HK-2 (cell line): ENCODE results near the gene RELL1.

Source experiments
- DNase-seq: peaks from one replicate; pipeline ENCODE4 v3.0.0-alpha.2; 2018; ENCODE audit not compliant: unreplicated experiment

The RELL1 gene

DNA sequence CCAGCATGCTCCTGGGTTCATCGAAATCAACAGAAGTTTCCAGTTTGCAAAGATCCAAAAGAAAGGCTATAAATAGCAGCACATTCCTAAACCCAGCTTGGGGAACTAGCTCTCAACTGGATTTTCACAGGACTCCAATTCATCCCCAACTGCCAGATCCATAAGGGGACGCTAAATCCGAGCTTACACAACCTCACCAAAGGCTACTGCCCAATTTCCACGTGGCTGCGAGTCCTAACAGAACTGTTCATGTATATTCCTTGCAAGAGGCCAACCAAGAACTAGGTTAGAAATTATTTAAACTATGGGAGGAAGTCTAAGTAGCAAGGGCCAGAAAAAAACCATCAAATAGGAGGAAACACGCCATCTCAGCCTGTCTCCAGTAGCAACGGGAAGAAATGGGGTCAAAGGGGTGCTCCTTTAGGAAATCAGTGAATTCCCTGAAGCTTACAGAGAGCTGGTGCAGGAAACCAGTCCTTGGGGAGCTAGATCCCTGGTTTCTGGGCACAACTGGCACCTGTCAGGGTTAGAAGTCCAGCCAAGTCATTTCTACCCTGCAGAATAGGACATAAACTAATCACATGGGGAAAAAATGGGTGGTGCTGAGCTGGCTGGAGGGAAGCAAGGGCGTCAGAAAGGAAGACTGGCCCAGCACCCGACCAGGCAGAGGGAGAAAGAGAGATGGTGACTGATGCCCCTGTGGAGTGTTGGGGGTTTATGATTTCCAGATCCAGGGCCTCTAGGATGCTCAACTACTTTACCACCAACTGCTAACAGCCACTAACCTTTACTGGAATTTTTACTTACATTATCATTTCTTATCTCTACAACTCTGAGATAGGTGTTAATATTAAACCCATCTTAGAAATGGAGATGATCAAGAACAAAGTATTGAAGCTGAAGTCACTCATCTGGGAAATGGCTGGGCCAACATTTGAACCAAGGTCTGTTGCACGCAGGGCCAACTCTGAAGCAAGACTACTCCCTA is 20.5 kb downstream of the RELL1 start:
- peak; percentile 40 for DNase-seq

DNA sequence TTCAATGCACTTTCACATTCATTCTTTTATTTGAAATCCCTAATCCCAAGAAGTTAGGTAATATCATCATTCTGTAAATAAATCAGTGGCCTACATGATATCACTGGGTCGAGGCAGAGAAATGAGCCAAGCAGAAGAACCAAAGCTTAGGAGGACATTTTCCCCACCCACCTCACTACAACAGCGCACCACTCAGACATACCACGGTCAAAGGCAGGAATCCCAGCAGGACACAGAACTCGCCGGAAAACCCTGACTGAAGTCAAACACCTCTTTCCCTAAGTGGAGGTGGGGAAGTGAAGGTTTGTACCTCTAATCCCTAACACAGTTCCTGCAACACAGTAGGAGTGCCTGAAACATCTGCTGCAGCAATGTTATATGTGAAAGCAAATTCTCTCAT is 21.5 kb downstream of the RELL1 start:
- no peak for DNase-seq

DNA sequence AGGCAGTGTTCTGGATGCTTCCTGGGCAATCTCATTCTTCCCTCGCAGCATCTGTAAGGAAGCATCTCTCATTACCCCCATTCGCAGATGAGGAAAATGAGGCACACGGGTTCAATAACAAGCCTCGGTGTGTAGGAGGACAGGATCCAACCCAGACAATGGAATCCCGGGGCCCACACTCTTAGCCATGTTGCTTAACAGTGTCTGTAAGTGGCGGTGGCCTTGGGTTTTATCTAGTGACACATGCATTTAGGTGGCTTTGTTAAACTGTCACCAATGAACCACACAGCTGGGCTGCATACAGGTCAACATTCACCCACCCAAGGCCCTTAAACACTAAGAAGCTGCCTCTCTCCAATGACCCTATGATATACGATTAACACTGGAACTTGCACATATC is 22.6 kb downstream of the RELL1 start:
- DNase-seq = peak; percentile 35

DNA sequence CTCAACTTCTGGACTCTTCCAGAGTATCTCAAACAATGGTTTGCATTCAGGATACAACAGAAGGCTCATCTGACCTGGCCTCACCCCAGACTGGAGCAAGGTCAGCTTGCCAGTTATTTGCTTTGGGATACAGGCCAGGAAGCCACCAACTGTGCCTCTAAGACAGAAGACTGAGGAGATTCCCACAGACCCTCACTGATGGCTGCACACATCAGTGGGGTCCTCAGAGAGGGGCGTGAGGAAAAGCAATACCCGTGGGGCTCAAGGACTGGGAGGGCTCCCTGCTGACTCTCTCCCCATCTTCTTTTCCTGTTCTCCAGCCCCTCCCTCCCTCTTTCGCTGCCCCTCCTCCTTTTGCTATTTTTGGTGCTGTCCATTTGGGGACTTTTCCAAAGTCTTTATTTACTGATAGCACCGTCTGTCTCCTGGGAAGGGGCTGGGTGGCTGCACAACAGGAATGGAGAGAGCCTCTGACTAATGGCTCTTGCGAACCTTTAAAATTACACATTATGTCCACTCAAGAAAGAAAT is 23.2 kb downstream of the RELL1 start:
- peak; percentile 73 for DNase-seq

DNA sequence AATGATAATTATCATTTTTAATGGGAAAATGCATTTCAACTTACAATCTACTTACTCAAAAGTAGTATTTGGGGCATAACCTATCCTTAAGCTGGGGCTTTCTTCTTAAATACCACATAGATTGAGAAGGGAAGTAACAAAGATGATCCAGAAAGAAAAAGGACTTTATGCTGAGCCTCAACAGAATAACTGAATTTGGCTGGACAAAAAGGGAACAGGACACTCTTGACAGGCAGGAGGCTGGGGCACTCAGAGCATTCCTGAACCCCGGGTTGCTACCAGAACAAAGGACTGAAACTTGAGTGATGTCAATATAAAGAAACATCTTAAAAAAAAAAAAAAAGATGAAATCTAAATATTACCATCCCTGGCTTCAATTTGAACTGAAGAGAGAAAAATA is 23.9 kb downstream of the RELL1 start:
- no peak for DNase-seq

DNA sequence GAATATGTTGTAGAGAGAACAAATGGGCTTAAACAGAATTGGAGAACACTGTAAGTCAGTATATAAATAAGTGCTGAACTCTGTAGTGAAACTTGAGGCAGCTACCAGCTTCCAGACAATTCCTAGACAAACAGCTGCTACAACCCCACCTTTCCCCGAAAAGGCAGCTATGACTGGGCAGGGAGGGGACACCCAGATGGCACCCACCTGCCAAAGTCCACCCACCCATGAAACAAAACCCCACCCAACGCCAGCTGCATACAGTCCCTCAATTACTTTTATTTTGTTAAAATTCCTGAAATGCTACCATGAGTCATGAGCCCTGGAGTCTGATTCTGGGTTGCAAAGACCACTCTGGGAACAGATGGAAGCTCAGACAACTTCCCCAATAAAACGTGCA is 24.4 kb downstream of the RELL1 start:
- DNase-seq = no peak

DNA sequence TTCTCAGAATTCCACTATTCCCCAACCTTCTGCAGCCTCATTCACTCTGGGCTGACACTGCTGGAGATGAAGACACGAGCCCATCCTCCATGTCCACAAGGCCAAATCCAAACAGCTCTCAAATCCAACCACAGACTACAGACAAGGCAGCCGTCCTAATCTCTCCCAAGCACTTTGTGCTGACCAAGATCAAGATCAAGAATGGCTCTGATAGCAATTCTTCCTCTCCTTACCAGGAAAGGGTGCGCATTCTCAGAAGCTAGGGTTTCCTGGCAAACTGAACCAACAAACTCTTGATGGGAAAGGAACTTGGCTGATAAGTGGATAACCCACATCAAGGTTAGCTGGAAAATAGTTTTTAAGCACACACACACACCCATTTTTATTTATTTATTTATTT is 26.5 kb downstream of the RELL1 start:
- no peak for DNase-seq

DNA sequence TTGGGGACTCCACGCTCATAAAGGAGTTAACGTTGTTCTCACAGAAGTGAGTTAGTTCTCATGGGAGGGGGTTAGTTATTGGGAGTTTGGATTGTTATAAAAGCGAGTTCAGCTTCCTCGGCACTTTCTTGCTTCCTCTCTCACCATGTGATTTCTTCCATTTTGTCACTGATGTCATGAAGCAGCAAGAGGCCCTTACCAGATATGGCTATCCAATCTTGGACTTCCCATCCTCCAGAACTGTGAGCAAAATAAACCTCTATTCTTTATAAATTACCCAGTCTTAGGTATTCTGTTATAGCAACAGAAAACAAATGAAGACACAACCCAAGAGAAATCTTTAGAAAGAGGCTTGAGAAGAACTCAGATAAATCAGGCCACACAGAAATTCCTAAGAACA is 29.5 kb downstream of the RELL1 start:
- DNase-seq = no peak

DNA sequence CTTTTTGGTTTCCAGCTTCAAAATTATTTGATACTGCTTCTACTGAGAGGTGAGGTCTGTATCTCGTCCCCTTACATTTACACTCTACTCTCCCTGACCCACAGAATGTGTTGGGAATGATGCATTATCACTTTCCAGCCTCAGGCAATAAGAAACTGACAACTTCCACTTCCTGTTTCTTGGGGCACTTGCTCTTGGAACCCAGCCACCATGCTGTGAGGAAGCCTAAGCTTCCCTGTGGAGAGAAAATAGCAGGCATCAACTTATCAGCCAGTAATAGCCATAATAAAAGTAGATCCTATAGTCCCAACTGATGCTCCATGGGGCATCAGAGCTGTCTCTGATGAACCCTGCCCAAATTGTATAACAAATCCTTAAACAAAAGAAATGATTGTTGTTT is 32.6 kb downstream of the RELL1 start:
- DNase-seq = no peak

DNA sequence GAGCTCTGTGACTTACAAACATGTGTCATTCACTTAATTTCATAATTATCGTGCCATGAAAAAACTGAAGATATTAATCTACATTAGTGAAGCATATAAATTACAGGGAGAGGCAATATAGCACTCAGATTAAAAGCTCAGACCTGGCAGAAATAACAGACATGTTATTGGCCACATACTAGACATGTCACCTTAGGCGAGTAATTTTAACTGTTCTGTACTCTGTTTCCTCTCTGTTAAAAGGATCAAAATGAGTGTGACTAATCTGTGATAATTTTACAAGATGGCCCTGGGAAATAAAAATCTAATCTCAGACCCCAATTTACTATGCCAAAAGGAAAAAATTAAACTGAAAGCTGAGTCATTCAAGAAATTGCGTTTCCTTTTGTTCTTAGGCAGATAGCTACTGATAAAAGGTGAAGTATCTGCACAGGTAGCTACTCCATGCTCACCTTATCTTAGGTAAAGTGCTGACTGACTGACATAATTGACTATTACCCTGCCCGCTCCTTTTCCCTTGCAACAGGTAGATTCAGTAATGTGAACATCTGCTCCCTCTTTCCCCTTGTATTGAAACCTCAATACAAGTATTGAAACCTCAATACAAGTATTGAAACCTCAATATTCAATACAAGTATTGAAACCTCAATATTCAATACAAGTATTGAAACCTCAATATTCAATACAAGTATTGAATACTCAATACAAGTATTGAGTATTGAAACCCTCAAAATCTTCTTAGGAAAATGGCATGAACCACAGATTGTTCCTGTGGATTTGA is 33.2 kb downstream of the RELL1 start:
- DNase-seq = no peak

DNA sequence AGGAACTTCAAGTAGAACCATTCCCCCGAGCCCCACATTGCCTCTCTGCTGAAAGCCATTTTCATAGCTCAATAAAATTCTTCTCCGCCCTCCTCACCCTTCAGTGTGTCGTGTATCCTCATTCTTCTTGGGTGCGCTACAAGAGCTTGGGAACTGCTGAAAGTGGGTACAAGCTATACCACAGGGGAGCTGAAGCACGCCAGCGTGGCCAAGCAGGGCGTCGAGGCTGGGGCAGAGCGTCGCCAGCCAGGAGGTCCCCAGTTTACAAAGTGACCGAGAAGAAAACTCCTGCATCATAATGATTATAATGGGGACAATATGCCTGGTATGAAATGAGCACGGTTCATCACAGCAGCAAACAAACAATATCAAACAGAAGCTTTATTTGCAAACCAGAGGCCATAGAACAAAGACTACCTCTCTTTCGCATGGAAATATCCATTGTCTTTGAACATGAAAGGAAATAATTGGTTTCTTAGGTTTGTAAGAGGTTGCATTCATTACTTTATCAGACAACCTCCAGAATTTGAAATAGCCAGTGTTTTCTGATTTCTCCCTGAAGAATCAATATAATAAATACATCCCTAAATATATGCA is 34.3 kb downstream of the RELL1 start:
- no peak for DNase-seq

DNA sequence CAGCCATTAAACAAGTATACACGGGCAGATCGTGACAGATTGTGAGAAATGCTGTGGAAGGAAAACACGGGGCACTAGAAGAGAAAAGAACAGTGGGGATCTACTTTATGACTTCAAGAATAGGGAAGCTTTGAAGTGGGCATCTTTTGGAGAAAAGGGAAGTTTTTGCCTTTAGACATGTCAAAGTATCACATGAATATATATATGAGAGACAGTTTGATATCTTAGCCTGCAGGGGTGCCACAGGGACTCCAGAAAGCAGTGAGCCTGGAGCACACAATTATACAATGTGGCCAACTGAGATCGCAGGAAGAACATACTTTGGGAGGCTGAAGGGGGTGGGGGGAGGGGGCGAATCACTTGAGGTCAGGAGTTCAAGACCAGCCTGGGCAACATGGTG is 35.7 kb downstream of the RELL1 start:
- no peak for DNase-seq

DNA sequence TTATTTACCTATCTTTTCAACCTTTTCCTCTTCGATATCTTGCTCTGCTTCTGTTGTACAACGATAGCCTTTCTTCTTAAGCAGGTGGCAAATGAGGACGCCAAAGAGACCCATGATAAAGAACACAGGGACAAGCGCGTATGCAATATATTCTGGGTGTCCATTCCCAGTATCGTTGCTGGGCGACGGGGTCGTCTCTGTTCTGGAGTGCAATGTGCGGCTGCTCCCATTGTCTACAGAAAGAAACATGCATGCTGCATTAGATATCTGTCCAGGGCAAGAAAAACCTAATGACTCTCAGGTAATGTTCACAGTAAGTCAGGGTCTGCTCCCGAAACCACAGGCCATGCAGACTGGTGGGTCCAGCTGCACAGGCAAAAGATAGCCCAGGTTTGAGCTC is 36.9 kb downstream of the RELL1 start:
- DNase-seq = no peak

DNA sequence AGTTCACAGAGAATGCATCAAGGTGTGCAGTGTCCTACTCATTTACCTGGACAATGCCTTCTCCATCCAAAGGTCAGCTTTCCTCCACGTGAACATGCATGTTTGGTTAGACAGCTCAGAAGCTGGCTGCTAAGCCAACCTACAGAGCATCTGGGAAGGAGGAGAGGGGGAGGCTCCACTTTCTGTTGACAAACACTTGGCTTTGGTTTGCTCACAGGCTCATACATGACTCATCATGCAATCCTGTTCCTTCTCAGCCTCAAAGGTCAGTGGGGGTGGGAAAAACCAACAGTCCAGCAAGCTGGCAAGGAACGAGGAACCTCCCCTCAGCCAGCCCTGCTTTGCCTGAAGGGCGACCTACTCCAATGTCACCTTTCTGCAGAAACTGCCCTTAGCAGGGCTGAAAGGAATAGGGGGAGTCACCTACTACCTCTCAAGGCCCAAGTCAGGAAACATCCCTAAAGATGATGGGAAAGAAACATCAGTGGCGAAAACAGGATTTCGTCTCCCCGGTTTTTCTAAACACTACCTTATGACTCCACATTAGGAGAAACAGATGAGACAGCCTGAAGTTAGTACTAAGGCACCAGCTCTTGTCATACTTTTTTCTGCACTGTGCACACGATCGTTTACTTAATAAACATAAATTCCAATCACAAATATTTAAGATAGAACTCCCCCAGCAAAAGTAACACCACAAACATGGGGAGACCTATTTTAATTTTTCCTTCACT is 37.9 kb downstream of the RELL1 start:
- DNase-seq = peak; percentile 64

DNA sequence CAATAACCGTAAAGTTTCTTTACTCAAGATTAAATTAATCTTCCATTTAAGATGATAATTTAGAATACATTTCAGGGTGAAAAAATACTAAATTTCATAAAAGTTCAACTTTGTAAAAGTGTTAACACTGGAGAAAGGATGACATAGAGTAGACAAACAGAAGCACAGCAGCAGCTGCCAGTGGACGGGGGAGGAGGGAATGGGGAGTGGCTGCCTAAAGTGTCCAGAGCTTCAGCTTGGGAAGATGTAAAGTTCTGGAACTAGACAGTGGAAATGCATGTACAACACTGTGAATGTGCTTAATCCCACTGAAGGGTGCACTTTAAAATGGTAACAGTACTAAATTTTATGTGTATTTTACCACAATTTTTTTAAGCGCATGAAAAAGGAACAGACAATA is 39.9 kb downstream of the RELL1 start:
- DNase-seq = no peak

DNA sequence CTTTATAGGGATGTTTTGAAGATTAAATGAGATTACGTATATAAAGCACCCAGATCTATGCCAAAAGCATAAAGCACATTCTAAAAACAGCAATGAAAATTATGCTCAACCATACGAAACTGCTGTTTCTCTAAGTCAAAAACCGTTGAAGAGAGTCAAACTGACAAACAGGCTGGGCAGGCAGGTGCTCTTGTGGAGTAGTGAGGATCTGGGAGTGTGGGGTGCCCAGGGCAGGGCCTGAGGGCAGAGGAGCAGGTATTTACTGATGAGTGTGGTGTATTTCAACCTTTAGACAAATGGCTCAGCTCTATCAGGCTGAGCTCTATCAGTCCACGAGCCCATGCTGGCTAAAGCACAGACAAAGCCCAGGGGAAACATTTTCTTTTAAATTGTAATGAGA is 40.4 kb downstream of the RELL1 start:
- DNase-seq = no peak

DNA sequence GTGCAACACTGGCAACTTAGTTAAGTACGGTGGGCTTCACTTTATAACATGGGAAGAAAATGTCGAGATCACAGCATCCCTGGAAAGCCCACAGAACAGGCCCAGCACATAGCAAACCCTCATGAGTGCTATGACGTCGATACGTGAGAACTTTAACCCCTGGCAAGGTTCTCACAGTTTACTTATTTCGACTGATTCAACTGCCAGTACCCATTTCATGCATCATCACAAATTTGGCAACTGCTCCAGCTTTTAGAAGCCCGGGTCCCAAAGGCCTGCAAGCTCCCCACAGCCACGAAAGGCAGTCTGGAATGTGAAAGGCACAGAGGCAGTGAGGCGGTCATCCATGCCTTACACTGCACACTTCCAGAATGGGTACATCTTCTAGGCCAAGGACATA is 41.2 kb downstream of the RELL1 start:
- no peak for DNase-seq

DNA sequence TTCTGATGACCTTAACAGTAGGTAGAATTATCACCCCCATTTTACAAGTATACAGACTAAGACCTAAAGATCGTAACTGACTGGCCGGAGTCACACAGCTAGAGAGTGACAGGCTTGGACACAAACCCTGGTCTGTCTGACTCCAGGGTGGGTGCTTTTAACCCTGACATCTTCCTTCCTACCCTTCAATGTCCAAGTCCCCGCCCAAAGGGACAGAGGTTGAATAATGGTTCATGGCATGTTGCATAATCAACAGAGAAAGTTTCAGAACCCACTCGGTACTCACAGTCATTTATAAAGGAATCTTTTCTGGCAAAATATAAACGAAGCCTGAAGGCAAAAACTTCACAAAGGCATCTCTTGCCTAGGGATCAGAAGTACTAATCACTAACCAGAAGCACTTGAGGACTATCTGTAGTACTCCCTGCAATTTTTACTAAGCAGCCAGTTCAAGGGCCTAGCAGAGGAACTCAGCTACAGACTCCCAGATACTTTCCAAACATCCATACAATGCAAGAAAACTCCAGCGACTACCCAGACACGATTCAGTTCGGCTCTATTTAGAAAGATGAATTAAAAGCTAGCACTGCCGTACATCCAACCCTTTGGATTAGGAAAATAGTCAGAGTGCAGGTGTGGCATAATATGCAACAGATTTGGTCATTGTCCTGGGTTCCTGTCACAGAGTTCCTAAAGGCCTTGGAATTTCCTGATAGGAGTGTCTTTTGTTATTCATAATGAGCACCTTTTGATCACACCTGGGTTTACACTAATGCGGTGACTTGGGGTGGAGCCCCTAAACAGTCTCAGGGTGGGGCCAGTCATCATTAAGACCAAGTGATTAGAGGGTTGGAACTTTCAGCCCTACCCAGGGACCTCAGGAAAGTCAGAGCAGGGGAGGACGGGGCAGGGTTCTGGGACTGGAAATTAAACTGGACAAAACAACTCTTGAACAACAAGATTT is 44.0 kb downstream of the RELL1 start:
- no peak for DNase-seq

DNA sequence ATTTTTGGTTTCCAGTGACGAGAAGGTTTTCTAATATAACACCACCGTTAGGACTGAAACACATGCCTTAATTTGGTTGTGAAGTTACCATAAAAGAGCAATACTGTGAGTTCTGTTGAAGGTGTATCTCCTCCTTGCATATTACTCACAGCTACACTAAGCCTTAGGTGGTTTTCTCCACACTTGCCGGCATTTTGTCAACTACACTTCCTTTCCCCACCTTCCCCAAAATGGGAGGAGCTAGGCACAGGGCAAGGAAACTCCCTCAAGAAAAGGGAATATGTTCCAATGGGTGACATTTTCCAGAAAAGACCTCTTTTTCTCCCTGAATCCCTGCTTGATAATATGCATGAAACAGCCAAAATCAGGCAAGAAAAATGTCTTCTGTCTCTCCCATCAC is 44.8 kb downstream of the RELL1 start:
- DNase-seq = no peak

DNA sequence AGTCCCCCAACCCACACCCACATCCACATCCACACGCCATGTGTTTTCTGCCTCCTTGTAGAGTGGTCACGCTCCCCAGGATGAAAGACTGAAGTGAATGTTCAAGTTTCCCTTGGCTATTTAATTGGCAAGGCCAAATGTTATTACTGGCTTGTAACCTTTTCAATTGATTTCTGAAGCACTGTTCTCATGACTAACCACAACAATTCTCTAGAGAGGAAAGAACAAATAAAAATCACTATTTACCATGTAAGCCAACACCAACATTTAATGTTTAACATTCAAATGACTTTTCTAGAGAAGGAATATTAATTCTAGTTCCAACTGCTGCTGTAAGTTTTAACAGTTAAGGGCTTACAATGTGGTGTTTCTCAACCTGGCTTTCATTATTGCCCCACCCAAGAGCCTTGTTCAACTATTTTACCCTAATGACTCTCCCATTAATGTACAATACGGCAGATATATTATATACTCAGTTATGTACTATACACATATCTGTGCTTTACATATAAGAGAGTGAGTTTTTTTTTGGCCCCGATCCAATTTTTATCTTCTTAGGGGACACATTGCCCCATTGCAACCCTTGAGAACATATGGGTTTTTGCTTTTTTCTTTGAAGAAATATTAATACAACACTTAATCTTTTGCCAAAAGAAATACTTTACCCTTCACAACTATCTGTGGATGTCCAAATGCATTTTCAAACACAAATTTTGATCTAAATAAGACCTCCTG is 46.5 kb downstream of the RELL1 start:
- no peak for DNase-seq
